Vagina (tissue), 2 donors: ENCODE data around the gene SCGB3A1.

Source experiments
- CTCF ChIP-seq, 3 experiments: fragments of 450-650 bp in 2 of 3; fragments of 200-600 bp in 1 of 3; sonication (generic) in 1 of 3; IDR thresholded peaks; one replicate each; pipeline ENCODE4 v1.5.1; 2017 to 2019; ENCODE audit warnings: antibody characterized with exemption in 3 of 3, mild to moderate bottlenecking in 2 of 3, moderate library complexity in 2 of 3
- POLR2AphosphoS5 ChIP-seq, 2 donors: sonication (generic); formaldehyde crosslinking; IDR thresholded peaks; one replicate each; pipeline ENCODE4 v1.9.0; 2017; ENCODE audit warnings: antibody characterized with exemption in 2 of 2, mild to moderate bottlenecking in 2 of 2, low read depth in 1 of 2; ENCODE audit not compliant: insufficient read depth in 1 of 2

- no peak for TF ChIP-seq CTCF (IDR thresholded peaks at IDR 0.05)
- no peak for TF ChIP-seq POLR2AphosphoS5 (IDR thresholded peaks at IDR 0.05; ENCODE audit: insufficient read depth in 1 of 2, low read depth in 1 of 2)
Measured at GRCh38 chr5:180632768-180633167, 41.5 kb upstream of the SCGB3A1 start.
